Spleen (tissue), 7 donors: Measurements from ENCODE around the gene CYP1A2.

Source experiments
- POLR2AphosphoS5 ChIP-seq, 3 donors: sonication (generic); formaldehyde crosslinking; IDR thresholded peaks; one replicate each; pipeline ENCODE4 v1.5.1; 2017; ENCODE audit warnings: antibody characterized with exemption in 3 of 3
- TF ChIP-seq, protein P1 (sequence below), 11 experiments: fragments of 200-600 bp in 7 of 11; fragments of 450-650 bp in 4 of 11; sonication (generic) in 4 of 11; IDR thresholded peaks in 8 of 11; conservative IDR thresholded peaks in 3 of 11; 1 replicate in 7 of 11; 2 replicates in 4 of 11; pipeline versions ENCODE4 v1.4.0 to v1.8.0; 2016 to 2021; ENCODE audit warnings: antibody characterized with exemption in 11 of 11, inconsistent platforms in 4 of 11, mild to moderate bottlenecking in 1 of 11
- donor health status: DM: no; HTN: no; CAD: no; lungs with moderate emphysema.
- donor health status: DM: no; HTN: no; CAD: no.
- donor health status: DM: no; HTN: no; CAD: no.

DNA sequence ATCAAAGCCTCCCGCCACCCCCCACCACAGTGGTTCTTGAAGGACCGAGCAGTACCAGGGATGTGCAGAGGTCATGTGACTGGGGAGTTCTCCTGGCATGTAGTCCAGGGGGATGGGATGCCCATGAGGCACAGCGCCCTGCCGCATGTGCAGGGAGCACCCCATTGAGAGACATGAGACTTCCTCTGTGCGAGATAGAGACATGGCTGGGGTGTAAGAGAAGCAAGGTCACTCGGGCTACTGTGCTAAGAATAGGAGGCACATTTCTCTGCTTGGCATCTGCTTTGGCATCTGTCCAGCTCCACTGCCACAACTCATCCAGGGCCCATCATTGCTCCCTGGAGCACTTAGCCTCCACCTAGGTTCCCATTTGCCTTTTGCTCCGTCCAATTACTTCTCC lies 20.9 kb upstream of the CYP1A2 start:
- TF ChIP-seq POLR2AphosphoS5 (IDR thresholded peaks at IDR 0.05), result no peak
- TF ChIP-seq, protein P1, sequence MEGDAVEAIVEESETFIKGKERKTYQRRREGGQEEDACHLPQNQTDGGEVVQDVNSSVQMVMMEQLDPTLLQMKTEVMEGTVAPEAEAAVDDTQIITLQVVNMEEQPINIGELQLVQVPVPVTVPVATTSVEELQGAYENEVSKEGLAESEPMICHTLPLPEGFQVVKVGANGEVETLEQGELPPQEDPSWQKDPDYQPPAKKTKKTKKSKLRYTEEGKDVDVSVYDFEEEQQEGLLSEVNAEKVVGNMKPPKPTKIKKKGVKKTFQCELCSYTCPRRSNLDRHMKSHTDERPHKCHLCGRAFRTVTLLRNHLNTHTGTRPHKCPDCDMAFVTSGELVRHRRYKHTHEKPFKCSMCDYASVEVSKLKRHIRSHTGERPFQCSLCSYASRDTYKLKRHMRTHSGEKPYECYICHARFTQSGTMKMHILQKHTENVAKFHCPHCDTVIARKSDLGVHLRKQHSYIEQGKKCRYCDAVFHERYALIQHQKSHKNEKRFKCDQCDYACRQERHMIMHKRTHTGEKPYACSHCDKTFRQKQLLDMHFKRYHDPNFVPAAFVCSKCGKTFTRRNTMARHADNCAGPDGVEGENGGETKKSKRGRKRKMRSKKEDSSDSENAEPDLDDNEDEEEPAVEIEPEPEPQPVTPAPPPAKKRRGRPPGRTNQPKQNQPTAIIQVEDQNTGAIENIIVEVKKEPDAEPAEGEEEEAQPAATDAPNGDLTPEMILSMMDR (IDR thresholded peaks at IDR 0.05 in 8 of 11, conservative IDR thresholded peaks at IDR 0.05 in 3 of 11), result no peak
